Right atrium auricular region (tissue), 2 donors: ENCODE results near the gene IVNS1ABP. TPM values are rescaled to one million over a fixed set of nuclear protein-coding genes. Genes with fewer than 3 reads are reported as not detected.
"Not testable (repeated sequence)": the region's sequence is repeated elsewhere in the genome, so short reads cannot be mapped to it uniquely, and the experiment has no call there.

ENCODE experiments used
- DNase-seq: peaks from one replicate; pipeline ENCODE4 v3.0.0-alpha.2; 2019; ENCODE audit warnings: low spot score
- H3K27ac ChIP-seq, 2 donors: fragments of 200-600 bp; sonication (generic); 1 replicate in 1 of 2; 2 replicates in 1 of 2; pipeline ENCODE4 v1.5.1; 2016 to 2019
- H3K27me3 ChIP-seq, 2 donors: fragments of 200-600 bp; sonication (generic); one replicate each; pipeline versions ENCODE4 v1.5.1 to v1.6.0; 2017 to 2019
- H3K36me3 ChIP-seq: fragments of 200-600 bp; sonication (generic); one replicate; pipeline ENCODE4 v1.5.1; 2016
- H3K4me1 ChIP-seq, 2 donors: fragments of 200-600 bp; sonication (generic); one replicate each; pipeline versions ENCODE4 v1.5.1 to v1.6.0; 2017 to 2019
- H3K4me3 ChIP-seq, 2 donors: fragments of 200-600 bp; sonication (generic); 1 replicate in 1 of 2; 2 replicates in 1 of 2; pipeline ENCODE4 v1.5.1; 2017 to 2019; ENCODE audit warnings: mild to moderate bottlenecking in 1 of 2, moderate library complexity in 1 of 2
- H3K9me3 ChIP-seq, 2 donors: fragments of 200-600 bp; sonication (generic); one replicate each; pipeline ENCODE4 v1.5.1; 2019
- CTCF ChIP-seq, 2 donors: fragments of 200-600 bp; sonication (generic); IDR thresholded peaks; one replicate each; pipeline ENCODE4 v1.5.1; 2019; ENCODE audit warnings: antibody characterized with exemption in 2 of 2
- total RNA-seq, 2 donors: library from RNA; depleted of rRNA; stranded (reverse); fragments of >200 nt; gene quantifications; one replicate each; pipeline ENCODE4 v1.1.0, GENCODE V29; 2016

The IVNS1ABP gene
- 10 to 100 TPM; 20.6 to 21.3 TPM for total RNA-seq

- Histone ChIP-seq H3K9me3 (no peaks in the 10 kb centered on the region), H3K27me3 (no peaks in the 10 kb centered on the region), H3K4me1 (peaks cover 0 to 54% of the 10 kb centered on the region in 2 donors), H3K36me3 (no peaks in the 10 kb centered on the region), H3K4me3 (peak within 1 kb of the TSS; percentile 80 to 85), H3K27ac (peak within 1 kb of the TSS; percentile 98 to 99)
- DNase-seq, result peak; percentile 96
- TF ChIP-seq CTCF (IDR thresholded peaks at IDR 0.05), result peak in 1 of 2 donors; percentile 30
Observed at GRCh38 chr1:185317034-185317885, at the start of gene IVNS1ABP. Gene IVNS1ABP, minus strand, starts transcription at chr1:185317243. Its CDS starts 7,750 bp downstream, at chr1:185309493.

- Histone ChIP-seq H3K9me3 (peaks cover 0 to 20% of the 10 kb centered on the region in 2 donors), H3K4me3 (no peak overlapping the region), H3K4me1 (no peaks in the 10 kb centered on the region), H3K27me3 (no peaks in the 10 kb centered on the region), H3K27ac (no peak overlapping the region), H3K36me3 (no peaks in the 10 kb centered on the region)
- DNase-seq, result no peak
- TF ChIP-seq CTCF (IDR thresholded peaks at IDR 0.05), result no peak
Observed at GRCh38 chr1:185365951-185366350, 48.9 kb upstream of the IVNS1ABP start.

GRCh38 chr1:185364528-185364927, 47.5 kb upstream of the IVNS1ABP start:
- not testable (repeated sequence) for H3K4me1 ChIP-seq, DNase-seq, H3K36me3 ChIP-seq, H3K27ac ChIP-seq, H3K4me3 ChIP-seq, H3K27me3 ChIP-seq
- peaks cover 0 to 21% of the 10 kb centered on the region in 2 donors for H3K9me3 ChIP-seq

- Histone ChIP-seq H3K27me3 (no peaks in the 10 kb centered on the region), H3K27ac (no peak overlapping the region), H3K4me1 (no peaks in the 10 kb centered on the region), H3K4me3 (no peak overlapping the region), H3K36me3 (no peaks in the 10 kb centered on the region), H3K9me3 (peaks cover 0 to 21% of the 10 kb centered on the region in 2 donors)
- no peak for DNase-seq
- no peak for TF ChIP-seq CTCF (IDR thresholded peaks at IDR 0.05)
Observed at GRCh38 chr1:185363205-185363604, 46.2 kb upstream of the IVNS1ABP start.

GRCh38 chr1:185360714-185361113, 43.7 kb upstream of the IVNS1ABP start:
- no peak overlapping the region for H3K4me3 ChIP-seq
- H3K27ac ChIP-seq, result no peak overlapping the region
- no peaks in the 10 kb centered on the region for H3K36me3 ChIP-seq
- H3K9me3 ChIP-seq, result peaks cover 0 to 21% of the 10 kb centered on the region in 2 donors
- H3K27me3 ChIP-seq, result no peaks in the 10 kb centered on the region
- no peaks in the 10 kb centered on the region for H3K4me1 ChIP-seq
- DNase-seq, result no peak
- TF ChIP-seq CTCF (IDR thresholded peaks at IDR 0.05), result no peak

GRCh38 chr1:185358957-185359356, 41.9 kb upstream of the IVNS1ABP start:
- H3K4me1 ChIP-seq, result no peaks in the 10 kb centered on the region
- no peak for DNase-seq
- no peaks in the 10 kb centered on the region for H3K36me3 ChIP-seq
- TF ChIP-seq CTCF (IDR thresholded peaks at IDR 0.05), result no peak
- H3K9me3 ChIP-seq, result peaks cover 0 to 21% of the 10 kb centered on the region in 2 donors
- no peak overlapping the region for H3K27ac ChIP-seq
- H3K4me3 ChIP-seq, result no peak overlapping the region
- no peaks in the 10 kb centered on the region for H3K27me3 ChIP-seq
